Naive thymus-derived CD4-positive, alpha-beta T cell (primary cell): ENCODE results near the gene DDC. TPM values are rescaled to one million over a fixed set of nuclear protein-coding genes. Genes with fewer than 3 reads are reported as not detected.

Source experiments
- ATAC-seq: fragments of 150-1000 bp; cut with Tn5 transposase; 2 replicates; pipeline ENCODE4 v1.10.0; 2021; ENCODE audit warnings: mild to moderate bottlenecking, moderate library complexity
- CTCF ChIA-PET: fragments of 350-600 bp; sonication (Branson Sonifier 250); formaldehyde crosslinking; loops from one replicate; lab custom pipeline; 2021; ENCODE audit warnings: antibody characterized with exemption; lab: Charles Lee
- POLR2A ChIA-PET: fragments of 350-600 bp; sonication (Branson Sonifier 250); formaldehyde crosslinking; loops from one replicate; lab custom pipeline; 2021; ENCODE audit warnings: antibody characterized with exemption, inconsistent platforms; lab: Charles Lee
- DNase-seq, 9 donors: peaks; one replicate each; pipeline versions ENCODE4 v3.0.0 to v3.0.0-alpha.2; 2020 to 2022; ENCODE audit warnings: mixed read lengths in 1 of 9
- H3K27ac ChIP-seq: one replicate; pipeline ENCODE4 v1.7.0; 2013; ENCODE audit warnings: mild to moderate bottlenecking, low read depth, low read length, moderate library complexity
- H3K27me3 ChIP-seq, 2 donors: one replicate each; pipeline ENCODE4 v1.7.0; 2013; ENCODE audit warnings: low read length in 2 of 2, mild to moderate bottlenecking in 2 of 2, moderate library complexity in 2 of 2; ENCODE audit not compliant: control insufficient read depth in 2 of 2, insufficient read depth in 2 of 2
- H3K36me3 ChIP-seq, 3 experiments: 1 replicate in 2 of 3; 2 replicates in 1 of 3; pipeline ENCODE4 v1.7.0; 2013; ENCODE audit warnings: low read length in 3 of 3, mild to moderate bottlenecking in 3 of 3, moderate library complexity in 1 of 3; ENCODE audit not compliant: insufficient read depth in 3 of 3, control insufficient read depth in 2 of 3
- H3K4me1 ChIP-seq, 2 donors: one replicate each; pipeline ENCODE4 v1.7.0; 2013; ENCODE audit warnings: low read length in 2 of 2, mild to moderate bottlenecking in 2 of 2, moderate library complexity in 1 of 2; ENCODE audit not compliant: control insufficient read depth in 2 of 2, insufficient read depth in 2 of 2
- H3K4me3 ChIP-seq: 2 replicates; pipeline ENCODE4 v1.7.0; 2013; ENCODE audit warnings: mild to moderate bottlenecking, low read length
- H3K9me3 ChIP-seq, 3 experiments: 1 replicate in 2 of 3; 2 replicates in 1 of 3; pipeline ENCODE4 v1.7.0; 2013; ENCODE audit warnings: low read length in 3 of 3; ENCODE audit not compliant: control insufficient read depth in 2 of 3
- H3K27ac Mint-ChIP-seq, 9 donors: one replicate each; pipeline ENCODE4 v1.8.0; 2020 to 2022; ENCODE audit warnings: mixed read lengths in 9 of 9, mild to moderate bottlenecking in 8 of 9, moderate library complexity in 5 of 9, inconsistent platforms in 2 of 9
- H3K27me3 Mint-ChIP-seq, 5 donors: one replicate each; pipeline ENCODE4 v1.8.0; 2021 to 2022; ENCODE audit warnings: mixed read lengths in 5 of 5, mild to moderate bottlenecking in 1 of 5
- H3K36me3 Mint-ChIP-seq, 5 donors: one replicate each; pipeline ENCODE4 v1.8.0; 2020 to 2022; ENCODE audit warnings: mixed read lengths in 5 of 5, mild to moderate bottlenecking in 3 of 5, inconsistent platforms in 1 of 5
- H3K4me1 Mint-ChIP-seq, 7 donors: one replicate each; pipeline ENCODE4 v1.8.0; 2020 to 2022; ENCODE audit warnings: mixed read lengths in 7 of 7, mild to moderate bottlenecking in 3 of 7, inconsistent platforms in 1 of 7
- H3K4me3 Mint-ChIP-seq, 10 donors: one replicate each; pipeline ENCODE4 v1.8.0; 2020 to 2022; ENCODE audit warnings: mild to moderate bottlenecking in 10 of 10, mixed read lengths in 10 of 10, moderate library complexity in 6 of 10, inconsistent platforms in 2 of 10
- H3K9me3 Mint-ChIP-seq, 11 donors: one replicate each; pipeline ENCODE4 v1.8.0; 2020 to 2022; ENCODE audit warnings: mixed read lengths in 11 of 11, mild to moderate bottlenecking in 4 of 11, inconsistent platforms in 1 of 11, moderate library complexity in 1 of 11
- intact Hi-C, 2 donors: fragments of 100-400 bp; cut with micrococcal nuclease; formaldehyde crosslinking; loops; one replicate each; pipeline ENCODE4 v1.15.1; 2023
- polyA plus RNA-seq, 2 donors: library from polyadenylated mRNA; unstranded; fragments of 300-500 nt; fragmentation: Illumina TruSeq; gene quantifications; one replicate each; pipeline ENCODE4 v1.2.3, GENCODE V29; 2021
- total RNA-seq, 6 experiments: library from RNA in 5 of 6; stranded (reverse) in 5 of 6; gene quantifications; 1 replicate in 5 of 6; 2 replicates in 1 of 6; pipeline ENCODE4 v1.2.3 and lab custom pipeline; 2021 to 2026

The DDC gene
- total and polyA plus RNA-seq, 7 experiments from 2014 or later = not detected

DNA sequence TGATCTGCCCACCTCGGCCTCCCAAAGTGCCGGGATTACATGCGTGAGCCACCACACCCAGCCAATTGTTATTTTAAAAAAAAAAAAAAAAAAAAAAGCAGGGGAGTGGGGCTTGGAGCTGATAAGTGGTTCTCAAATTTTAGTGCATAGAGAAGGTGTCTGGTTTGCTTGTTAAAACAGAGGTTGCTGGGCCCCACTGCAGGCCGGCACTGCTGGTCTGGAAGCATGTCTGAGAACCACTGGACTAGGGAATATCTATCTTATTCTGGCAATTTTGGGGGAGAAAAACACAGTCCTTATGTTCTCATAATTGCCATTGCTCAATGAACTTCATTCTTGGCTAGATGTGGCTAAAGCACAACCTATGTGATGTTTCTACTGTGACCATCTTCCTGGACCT, 96.0 kb downstream of the DDC start:
- ATAC-seq = no peak
- no peak for DNase-seq
- intact Hi-C loops = loop anchor here (2.0 to 5.0 kb wide), 3 partner anchors 143 to 898 kb away; no protein-coding TSS in a partner anchor
- Histone ChIP-seq H3K4me3 (no peak overlapping the region), H3K27ac (no peak overlapping the region), H3K27me3 (no peaks in the 10 kb centered on the region), H3K4me1 (no peaks in the 10 kb centered on the region), H3K36me3 (no peaks in the 10 kb centered on the region), H3K9me3 (no peaks in the 10 kb centered on the region)
- H3K36me3 Mint-ChIP-seq = no peaks in the 10 kb centered on the region
- POLR2A ChIA-PET = interaction anchor here (0.8 kb wide), 1 partner anchor 19 kb away, joined by 3 read pairs; the partner anchor contains the start of gene FIGNL1
- H3K4me3 Mint-ChIP-seq = no peak overlapping the region
- CTCF ChIA-PET = interaction anchor here (0.6 to 3.8 kb wide), 7 partner anchors 9 to 692 kb away, joined by 4 to 36 read pairs (median 12); no protein-coding TSS in a partner anchor
- peaks cover 8 to 14% (median 11%) of the 10 kb centered on the region in 7 donors for H3K4me1 Mint-ChIP-seq
- H3K27me3 Mint-ChIP-seq = peaks cover 0 to 20% (median 0%) of the 10 kb centered on the region in 5 donors
- no peak overlapping the region for H3K27ac Mint-ChIP-seq
- H3K9me3 Mint-ChIP-seq = no peaks in the 10 kb centered on the region

DNA sequence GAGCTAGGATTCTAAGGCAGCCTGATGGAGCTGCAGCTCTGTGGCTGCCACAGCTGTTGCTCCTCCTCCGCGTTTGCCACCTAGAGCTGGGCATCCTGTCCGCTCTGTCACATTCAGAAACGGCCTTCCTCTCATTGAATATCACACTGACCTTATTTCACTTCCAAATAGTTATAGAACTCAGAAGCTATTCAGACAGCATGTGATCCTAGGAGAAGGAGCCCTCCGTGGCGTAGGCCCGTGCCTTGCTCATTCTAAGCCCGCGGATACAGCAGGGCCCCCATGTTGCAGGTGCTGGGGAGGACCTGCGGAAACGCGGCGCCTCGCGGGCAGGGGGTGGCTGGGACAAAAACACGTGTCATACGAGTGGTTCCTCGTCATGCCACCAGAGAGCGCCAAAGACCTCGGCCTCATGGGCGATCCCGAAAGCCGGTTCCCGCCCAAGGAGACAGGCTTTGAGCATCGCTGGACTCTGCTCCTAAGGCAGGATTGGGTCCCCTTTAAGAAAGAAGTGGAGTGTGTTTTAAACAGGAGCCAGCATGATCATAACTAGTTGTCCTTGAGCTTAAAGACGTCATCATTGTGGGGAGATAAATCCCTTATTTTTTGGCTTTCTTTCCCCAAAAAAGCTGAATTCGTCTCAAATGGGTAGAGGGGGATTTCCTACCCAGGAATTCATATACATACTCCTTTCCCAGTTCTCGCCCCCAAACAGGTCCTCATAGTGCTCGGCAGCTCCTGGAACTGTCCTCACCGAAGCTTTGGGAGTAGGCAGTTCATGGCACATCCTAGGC, 97.2 kb downstream of the DDC start:
- DNase-seq (peak; percentile 61 to 79 (median 76)), ATAC-seq (peak; percentile 97)
- ChIA-PET POLR2A (interaction anchor here (0.7 to 1.4 kb wide), 5 partner anchors 17 to 210 kb away, joined by 3 to 5 read pairs (median 3); partner anchors contain the start of gene FIGNL1), CTCF (interaction anchor here (0.5 to 3.8 kb wide), 29 partner anchors 10 to 708 kb away, joined by 3 to 36 read pairs (median 4); no protein-coding TSS in a partner anchor)
- Histone ChIP-seq H3K27ac (no peak overlapping the region), H3K9me3 (no peaks in the 10 kb centered on the region), H3K4me3 (peak overlapping the region; percentile 12), H3K36me3 (no peaks in the 10 kb centered on the region), H3K4me1 (no peaks in the 10 kb centered on the region), H3K27me3 (no peaks in the 10 kb centered on the region)
- Mint-ChIP-seq H3K4me3 (peak overlapping the region; percentile 12 to 80 (median 70)), H3K27me3 (peaks cover 0 to 21% (median 0%) of the 10 kb centered on the region in 5 donors), H3K9me3 (no peaks in the 10 kb centered on the region), H3K36me3 (no peaks in the 10 kb centered on the region), H3K4me1 (peaks cover 8 to 14% (median 11%) of the 10 kb centered on the region in 7 donors), H3K27ac (peak overlapping the region in 7 of 9 donors; percentile 35 to 88 (median 62))
- intact Hi-C loops = loop anchor here (1.0 to 5.0 kb wide), 10 partner anchors 144 to 899 kb away; no protein-coding TSS in a partner anchor

DNA sequence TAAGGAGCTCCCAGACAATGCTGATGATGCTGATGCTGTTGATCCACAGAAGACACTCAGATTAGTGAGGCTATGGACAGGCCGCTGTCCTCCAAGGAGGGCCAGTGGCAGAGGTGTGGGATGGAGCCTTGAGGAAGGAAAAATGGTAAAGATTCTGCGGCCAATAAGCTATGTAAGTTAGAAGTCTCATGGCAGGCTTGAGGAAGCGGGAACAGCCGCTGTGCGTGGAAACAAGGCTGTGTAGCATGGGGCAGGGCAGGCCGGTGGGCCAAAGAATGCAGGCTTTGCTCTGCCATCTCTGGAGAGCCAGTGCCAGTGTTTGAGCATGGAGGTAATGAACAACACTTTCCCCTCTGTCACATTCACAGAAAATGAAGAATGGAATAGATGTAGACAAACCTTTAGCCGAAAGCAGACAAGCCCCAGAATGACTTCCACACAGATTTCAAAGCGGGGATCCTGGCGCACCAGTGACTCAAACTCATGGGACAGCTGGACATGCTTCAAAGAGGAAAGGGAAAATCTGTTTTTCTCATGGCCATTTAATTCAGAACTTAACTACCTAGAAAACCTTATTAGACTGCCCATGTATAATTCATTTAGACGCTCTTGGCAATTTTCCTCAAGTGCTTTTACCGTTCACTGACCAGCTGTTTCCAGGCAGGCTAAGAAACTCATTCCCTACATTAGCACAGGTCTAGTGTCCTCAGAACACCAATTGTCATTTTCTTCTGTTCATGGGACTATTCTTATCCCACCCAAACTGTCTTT, 98.2 kb downstream of the DDC start:
- H3K27ac Mint-ChIP-seq = peak overlapping the region in 3 of 9 donors; percentile 2 to 81 (median 56)
- ATAC-seq = no peak
- H3K36me3 Mint-ChIP-seq = no peaks in the 10 kb centered on the region
- no peaks in the 10 kb centered on the region for H3K27me3 ChIP-seq
- H3K4me3 ChIP-seq = no peak overlapping the region
- CTCF ChIA-PET = interaction anchor here (0.6 to 3.8 kb wide), 19 partner anchors 9 to 709 kb away, joined by 3 to 36 read pairs (median 4); no protein-coding TSS in a partner anchor
- H3K27ac ChIP-seq = no peak overlapping the region
- H3K9me3 Mint-ChIP-seq = no peaks in the 10 kb centered on the region
- H3K4me3 Mint-ChIP-seq = peak overlapping the region in 7 of 10 donors; percentile 40 to 80 (median 68)
- POLR2A ChIA-PET = interaction anchor here (0.9 to 1.4 kb wide), 3 partner anchors 17 to 196 kb away, joined by 3 to 4 read pairs (median 3); partner anchors contain the start of gene FIGNL1
- peaks cover 0 to 18% (median 0%) of the 10 kb centered on the region in 5 donors for H3K27me3 Mint-ChIP-seq
- no peaks in the 10 kb centered on the region for H3K4me1 ChIP-seq
- no peaks in the 10 kb centered on the region for H3K9me3 ChIP-seq
- no peak for DNase-seq
- peaks cover 8 to 14% (median 11%) of the 10 kb centered on the region in 7 donors for H3K4me1 Mint-ChIP-seq
- intact Hi-C loops = loop anchor here (1.0 to 5.0 kb wide), 5 partner anchors 145 to 900 kb away; no protein-coding TSS in a partner anchor
- no peaks in the 10 kb centered on the region for H3K36me3 ChIP-seq

DNA sequence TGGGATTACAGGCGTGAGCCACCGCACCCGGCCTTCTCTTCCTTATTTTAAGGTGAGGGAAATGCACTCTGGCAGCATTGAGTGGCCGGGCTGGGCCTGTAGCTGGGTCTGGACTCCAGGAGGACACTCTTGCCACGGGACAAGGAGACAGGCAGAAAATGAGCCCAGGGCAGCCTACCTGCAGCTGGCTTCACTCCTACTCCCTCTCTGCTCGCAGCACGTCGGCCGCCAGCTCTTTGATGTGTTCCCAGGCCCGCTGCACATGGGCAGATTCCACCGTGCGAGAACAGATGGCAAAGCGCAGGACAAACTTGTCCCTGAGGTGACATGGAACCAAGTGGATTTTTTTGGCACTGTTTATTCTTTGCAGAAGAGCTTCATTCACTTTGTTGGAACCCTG, 102.2 kb downstream of the DDC start:
- H3K9me3 ChIP-seq = no peaks in the 10 kb centered on the region
- ChIA-PET POLR2A (no interaction called here), CTCF (no interaction called here)
- no peak overlapping the region for H3K27ac Mint-ChIP-seq
- DNase-seq (no peak), ATAC-seq (no peak)
- H3K27me3 Mint-ChIP-seq = peaks cover 0 to 18% (median 0%) of the 10 kb centered on the region in 5 donors
- intact Hi-C loops = no loop called here
- H3K36me3 ChIP-seq = no peaks in the 10 kb centered on the region
- H3K9me3 Mint-ChIP-seq = peaks cover 0 to 3% (median 0%) of the 10 kb centered on the region in 11 donors
- no peaks in the 10 kb centered on the region for H3K36me3 Mint-ChIP-seq
- no peak overlapping the region for H3K4me3 ChIP-seq
- H3K4me3 Mint-ChIP-seq = no peak overlapping the region
- no peaks in the 10 kb centered on the region for H3K4me1 ChIP-seq
- no peak overlapping the region for H3K27ac ChIP-seq
- peaks cover 3 to 9% (median 7%) of the 10 kb centered on the region in 7 donors for H3K4me1 Mint-ChIP-seq
- no peaks in the 10 kb centered on the region for H3K27me3 ChIP-seq

DNA sequence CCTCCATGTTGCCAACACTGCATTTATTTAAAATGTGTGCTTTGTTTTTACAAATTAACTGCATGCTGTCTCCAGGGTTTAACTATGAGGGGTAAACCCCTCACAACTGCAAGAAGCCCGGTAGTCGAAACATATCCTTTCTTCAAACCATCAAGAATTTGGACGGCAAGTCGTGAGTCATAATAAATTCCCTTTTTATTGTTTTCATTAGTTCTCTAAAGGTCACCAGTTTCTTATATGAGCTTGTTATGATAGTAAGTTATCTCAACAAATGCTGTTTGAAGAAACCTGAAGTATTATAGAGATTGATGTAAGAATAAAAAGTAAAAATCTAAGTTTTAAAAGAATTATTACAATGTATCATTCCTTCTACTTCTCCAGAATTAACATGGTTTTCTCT, 102.8 kb downstream of the DDC start:
- Histone ChIP-seq H3K4me3 (no peak overlapping the region), H3K27me3 (no peaks in the 10 kb centered on the region), H3K36me3 (no peaks in the 10 kb centered on the region), H3K4me1 (no peaks in the 10 kb centered on the region), H3K9me3 (no peaks in the 10 kb centered on the region), H3K27ac (no peak overlapping the region)
- intact Hi-C loops = no loop called here
- no peak for DNase-seq
- Mint-ChIP-seq H3K9me3 (peaks cover 0 to 3% (median 0%) of the 10 kb centered on the region in 11 donors), H3K4me3 (no peak overlapping the region), H3K27me3 (peaks cover 0 to 19% (median 0%) of the 10 kb centered on the region in 5 donors), H3K4me1 (peaks cover 0 to 3% (median 1%) of the 10 kb centered on the region in 7 donors), H3K27ac (no peak overlapping the region), H3K36me3 (peaks cover 0 to 3% (median 0%) of the 10 kb centered on the region in 5 donors)
- ChIA-PET CTCF (no interaction called here), POLR2A (no interaction called here)
- ATAC-seq = no peak

DNA sequence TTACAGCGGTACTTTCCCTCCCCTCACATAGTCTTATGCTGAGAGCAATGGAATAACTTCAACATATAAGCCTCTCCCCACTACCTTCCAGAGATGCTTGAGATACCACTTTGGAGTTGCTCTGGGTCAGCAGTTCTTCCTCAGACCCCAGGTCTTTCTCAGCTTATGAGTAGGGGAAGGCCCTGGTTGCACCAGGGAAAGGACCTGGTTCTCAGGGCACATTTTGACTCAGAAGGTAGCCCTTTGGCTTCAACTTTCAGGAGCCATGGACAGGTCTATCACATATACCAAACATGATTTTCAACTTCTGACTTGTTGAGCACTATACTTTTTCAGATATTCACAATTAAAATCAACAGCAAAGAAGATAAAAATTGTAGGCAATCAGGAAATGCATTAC, 103.5 kb downstream of the DDC start:
- no peak for DNase-seq
- CTCF ChIA-PET = no interaction called here
- POLR2A ChIA-PET = no interaction called here
- Histone ChIP-seq H3K27ac (no peak overlapping the region), H3K27me3 (no peaks in the 10 kb centered on the region), H3K9me3 (no peaks in the 10 kb centered on the region), H3K4me1 (no peaks in the 10 kb centered on the region), H3K4me3 (no peak overlapping the region), H3K36me3 (no peaks in the 10 kb centered on the region)
- Mint-ChIP-seq H3K4me1 (no peaks in the 10 kb centered on the region), H3K27me3 (peaks cover 0 to 19% (median 0%) of the 10 kb centered on the region in 5 donors), H3K4me3 (no peak overlapping the region), H3K27ac (no peak overlapping the region), H3K9me3 (peaks cover 0 to 3% (median 0%) of the 10 kb centered on the region in 11 donors), H3K36me3 (peaks cover 0 to 7% (median 0%) of the 10 kb centered on the region in 5 donors)
- no peak for ATAC-seq
- intact Hi-C loops = no loop called here
